Testis (tissue), 3 donors: ENCODE data around the gene TRPC4AP. TPM values are rescaled to one million over a fixed set of nuclear protein-coding genes. Genes with fewer than 3 reads are reported as not detected.

Source experiments
- DNase-seq: peaks from one replicate; pipeline ENCODE4 v3.0.0-alpha.2; 2019
- H3K27ac ChIP-seq, 2 donors: fragments of 200-600 bp; sonication (generic); one replicate each; pipeline ENCODE4 v1.5.1; 2019
- H3K27me3 ChIP-seq: fragments of 200-600 bp; sonication (generic); one replicate; pipeline ENCODE4 v1.5.1; 2019
- H3K36me3 ChIP-seq: fragments of 200-600 bp; sonication (generic); one replicate; pipeline ENCODE4 v1.5.1; 2017; ENCODE audit warnings: low read depth; ENCODE audit errors: missing control alignments
- H3K4me1 ChIP-seq: fragments of 200-600 bp; sonication (generic); one replicate; pipeline ENCODE4 v1.5.1; 2019
- H3K4me3 ChIP-seq, 2 donors: fragments of 200-600 bp; sonication (generic); one replicate each; pipeline ENCODE4 v1.5.1; 2017 to 2019
- H3K9me3 ChIP-seq: fragments of 200-600 bp; sonication (generic); one replicate; pipeline ENCODE4 v1.5.1; 2017
- CTCF ChIP-seq, 3 experiments: fragments of 450-650 bp in 2 of 3; fragments of 200-600 bp in 1 of 3; sonication (generic) in 1 of 3; IDR thresholded peaks; one replicate each; pipeline ENCODE4 v1.5.1; 2016 to 2019; ENCODE audit warnings: antibody characterized with exemption in 3 of 3, mild to moderate bottlenecking in 2 of 3, moderate library complexity in 1 of 3
- POLR2A ChIP-seq: fragments of 450-650 bp; IDR thresholded peaks from one replicate; pipeline ENCODE4 v1.6.1; 2017; ENCODE audit warnings: antibody characterized with exemption, mild to moderate bottlenecking, moderate library complexity
- WGBS, 2 donors: methylation state at CpG; one replicate each; pipeline ENCODE4 v1.1.5; 2018; 5-methylcytosine and 5-hydroxymethylcytosine counted together
- intact Hi-C: fragments of 100-400 bp; cut with DNase I; formaldehyde crosslinking; loops from one replicate; pipeline ENCODE4 v1.15.1; 2023; ENCODE audit warnings: low total_unique reads
- polyA plus RNA-seq: library from polyadenylated mRNA; stranded (reverse); fragments of 350-450 nt; fragmentation: Illumina TruSeq; extraction: RNeasy Lipid Tissue Mini Kit (QIAGEN cat#74804); gene quantifications from one replicate; pipeline ENCODE4 v1.2.3, GENCODE V29; 2014; ENCODE audit warnings: low read depth, low replicate concordance; ENCODE audit not compliant: insufficient read depth
- total RNA-seq, 2 donors: library from RNA; depleted of rRNA; stranded (reverse); fragments of >200 nt; gene quantifications; one replicate each; pipeline ENCODE4 v1.2.3, GENCODE V29; 2016

Gene TRPC4AP
- total and polyA plus RNA-seq, 3 donors from 2014 or later, result 68.8 to 78.4 (median 76.6) TPM

GRCh38 chr20:35015863-35016193 lies 76.8 kb downstream of the TRPC4AP start:
- Histone ChIP-seq H3K9me3 (no peaks in the 10 kb centered on the region), H3K27me3 (no peaks in the 10 kb centered on the region), H3K4me1 (peaks cover 8% of the 10 kb centered on the region), H3K4me3 (no peak overlapping the region), H3K27ac (no peak overlapping the region), H3K36me3 (no peaks in the 10 kb centered on the region)
- WGBS, 2 donors, result 83 to 89% methylated on average over 2 of the region's 2 CpGs
- TF ChIP-seq CTCF (IDR thresholded peaks at IDR 0.05) (no peak), POLR2A (no peak)
- no peak for DNase-seq
- intact Hi-C loops, result no loop called here

- Histone ChIP-seq H3K4me3 (no peak overlapping the region), H3K9me3 (no peaks in the 10 kb centered on the region), H3K4me1 (no peaks in the 10 kb centered on the region), H3K27me3 (no peaks in the 10 kb centered on the region), H3K36me3 (no peaks in the 10 kb centered on the region), H3K27ac (no peak overlapping the region)
- DNase-seq, result no peak
- TF ChIP-seq POLR2A, result no peak
- TF ChIP-seq CTCF (IDR thresholded peaks at IDR 0.05), result no peak
- intact Hi-C loops, result no loop called here
- 93 to 95% methylated on average over 5 of the region's 5 CpGs for WGBS, 2 donors
Measured at GRCh38 chr20:35014537-35014936, 78.1 kb downstream of the TRPC4AP start.

GRCh38 chr20:35013421-35014411 lies 78.9 kb downstream of the TRPC4AP start:
- TF ChIP-seq CTCF (IDR thresholded peaks at IDR 0.05), result no peak
- no peak for TF ChIP-seq POLR2A
- DNase-seq, result no peak
- H3K9me3 ChIP-seq, result no peaks in the 10 kb centered on the region
- no peaks in the 10 kb centered on the region for H3K36me3 ChIP-seq
- no peak overlapping the region for H3K4me3 ChIP-seq
- no peaks in the 10 kb centered on the region for H3K27me3 ChIP-seq
- H3K27ac ChIP-seq, result no peak overlapping the region
- intact Hi-C loops, result no loop called here
- no peaks in the 10 kb centered on the region for H3K4me1 ChIP-seq
- WGBS, 2 donors, result 90 to 93% methylated on average over 13 of the region's 13 CpGs

GRCh38 chr20:35012227-35013069 lies 80.2 kb downstream of the TRPC4AP start:
- Histone ChIP-seq H3K9me3 (no peaks in the 10 kb centered on the region), H3K36me3 (no peaks in the 10 kb centered on the region)
- TF ChIP-seq POLR2A, result no peak
- TF ChIP-seq CTCF (IDR thresholded peaks at IDR 0.05), result no peak

More at GRCh38 chr20:35012227-35013069, 80.2 kb downstream of the TRPC4AP start:
- intact Hi-C loops, result no loop called here
- Histone ChIP-seq H3K27me3 (no peaks in the 10 kb centered on the region), H3K4me3 (no peak overlapping the region), H3K4me1 (no peaks in the 10 kb centered on the region), H3K27ac (no peak overlapping the region)
- WGBS, 2 donors, result 68 to 78% methylated on average over 10 to 13 of the region's 13 CpGs
- DNase-seq, result no peak
